Measurements from ENCODE around the gene KRT78. TPM values are rescaled to one million over a fixed set of nuclear protein-coding genes. Genes with fewer than 3 reads are reported as not detected.

KRT78 gene
- total RNA-seq, 4 donors from 2014 or later: 1.9 TPM; not detected in 3

- ATAC-seq (ENCODE audit: low FRiP score): no peak
- DNase-seq (ENCODE audit: low spot score): no peak
- TF ChIP-seq, protein P1, sequence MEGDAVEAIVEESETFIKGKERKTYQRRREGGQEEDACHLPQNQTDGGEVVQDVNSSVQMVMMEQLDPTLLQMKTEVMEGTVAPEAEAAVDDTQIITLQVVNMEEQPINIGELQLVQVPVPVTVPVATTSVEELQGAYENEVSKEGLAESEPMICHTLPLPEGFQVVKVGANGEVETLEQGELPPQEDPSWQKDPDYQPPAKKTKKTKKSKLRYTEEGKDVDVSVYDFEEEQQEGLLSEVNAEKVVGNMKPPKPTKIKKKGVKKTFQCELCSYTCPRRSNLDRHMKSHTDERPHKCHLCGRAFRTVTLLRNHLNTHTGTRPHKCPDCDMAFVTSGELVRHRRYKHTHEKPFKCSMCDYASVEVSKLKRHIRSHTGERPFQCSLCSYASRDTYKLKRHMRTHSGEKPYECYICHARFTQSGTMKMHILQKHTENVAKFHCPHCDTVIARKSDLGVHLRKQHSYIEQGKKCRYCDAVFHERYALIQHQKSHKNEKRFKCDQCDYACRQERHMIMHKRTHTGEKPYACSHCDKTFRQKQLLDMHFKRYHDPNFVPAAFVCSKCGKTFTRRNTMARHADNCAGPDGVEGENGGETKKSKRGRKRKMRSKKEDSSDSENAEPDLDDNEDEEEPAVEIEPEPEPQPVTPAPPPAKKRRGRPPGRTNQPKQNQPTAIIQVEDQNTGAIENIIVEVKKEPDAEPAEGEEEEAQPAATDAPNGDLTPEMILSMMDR (IDR thresholded peaks at IDR 0.05): no peak
These were observed 30.4 kb downstream of the KRT78 start for GRCh38 chr12:52818388-52818787.

DNA sequence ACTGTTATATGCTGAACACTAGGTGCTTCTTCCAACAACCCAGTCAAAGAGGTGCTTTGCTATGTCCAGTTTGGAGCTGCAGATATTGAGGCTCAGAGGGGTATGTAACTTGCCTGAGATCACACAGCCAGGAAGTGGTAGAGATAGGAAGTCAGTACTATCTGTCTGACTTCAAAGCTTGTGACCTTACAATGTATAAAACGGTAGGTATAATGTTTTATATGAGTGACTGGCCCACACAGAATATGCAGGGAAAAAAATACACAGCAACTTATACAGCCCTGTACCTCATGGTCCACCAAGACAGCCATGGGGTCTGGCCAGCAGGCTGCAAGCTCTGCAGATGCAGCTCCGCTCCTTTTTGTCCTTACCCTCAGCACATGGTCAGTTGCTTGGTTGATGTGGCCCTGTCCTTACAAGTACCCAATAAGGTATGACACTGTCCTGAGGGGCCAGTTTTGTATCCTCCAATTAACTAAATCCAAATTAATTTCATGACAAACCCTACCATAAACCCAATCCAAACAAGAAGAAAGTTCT is 31.0 kb downstream of the KRT78 start:
- TF ChIP-seq, protein P1 (IDR thresholded peaks at IDR 0.05): no peak
- no peak for DNase-seq (ENCODE audit: low spot score)
- no peak for ATAC-seq (ENCODE audit: low FRiP score)

- no peak for DNase-seq (ENCODE audit: low spot score)
- TF ChIP-seq, protein P1 (IDR thresholded peaks at IDR 0.05): no peak
- no peak for ATAC-seq (ENCODE audit: low FRiP score)
These were observed 31.6 kb downstream of the KRT78 start for GRCh38 chr12:52817003-52817698.

- TF ChIP-seq, protein P1 (IDR thresholded peaks at IDR 0.05): no peak
- DNase-seq (ENCODE audit: low spot score): no peak
- no peak for ATAC-seq (ENCODE audit: low FRiP score)
These were observed 32.9 kb downstream of the KRT78 start for GRCh38 chr12:52815676-52816588.

- DNase-seq (ENCODE audit: low spot score) (no peak), ATAC-seq (ENCODE audit: low FRiP score) (no peak)
- TF ChIP-seq, protein P1 (IDR thresholded peaks at IDR 0.05): no peak
These were observed 33.6 kb downstream of the KRT78 start for GRCh38 chr12:52815161-52815560.

GRCh38 chr12:52814710-52815155 is 34.1 kb downstream of the KRT78 start:
- TF ChIP-seq, protein P1 (IDR thresholded peaks at IDR 0.05): no peak
- ATAC-seq (ENCODE audit: low FRiP score) (no peak), DNase-seq (ENCODE audit: low spot score) (no peak)

All from omental fat pad (tissue), 4 donors.